Progenitor cell of endocrine pancreas (in vitro differentiated cells): ENCODE results near the gene TIGD4. TPM values are rescaled to one million over a fixed set of nuclear protein-coding genes. Genes with fewer than 3 reads are reported as not detected.

Experiments used
- DNase-seq: peaks from one replicate; pipeline ENCODE4 v3.0.0; 2021; ENCODE audit warnings: low spot score; ENCODE audit not compliant: unreplicated experiment
- H3K27ac Mint-ChIP-seq: 2 replicates; pipeline ENCODE4 v1.8.0; 2021; ENCODE audit warnings: mild to moderate bottlenecking, moderate library complexity, mixed read lengths
- H3K27me3 Mint-ChIP-seq: 2 replicates; pipeline ENCODE4 v1.8.0; 2021; ENCODE audit warnings: mixed read lengths
- H3K36me3 Mint-ChIP-seq: 2 replicates; pipeline ENCODE4 v1.8.0; 2022; ENCODE audit warnings: mixed read lengths; ENCODE audit not compliant: insufficient read depth
- H3K4me1 Mint-ChIP-seq: 2 replicates; pipeline ENCODE4 v1.8.0; 2021; ENCODE audit warnings: low read depth, mixed read lengths
- H3K4me3 Mint-ChIP-seq: 2 replicates; pipeline ENCODE4 v1.8.0; 2021; ENCODE audit warnings: low read depth, mild to moderate bottlenecking, moderate library complexity, mixed read lengths
- H3K9me3 Mint-ChIP-seq: 2 replicates; pipeline ENCODE4 v1.8.0; 2021; ENCODE audit warnings: low read depth, mixed read lengths
- total RNA-seq: library from RNA; stranded (reverse); gene quantifications from 2 replicates; pipeline ENCODE4 v1.2.1, GENCODE V29; 2021
- TF ChIP-seq, protein P1 (sequence below): fragments of 200-600 bp; sonication (generic); IDR thresholded peaks from one replicate; pipeline ENCODE4 v1.5.0; 2021; ENCODE audit warnings: antibody characterized with exemption, mild to moderate bottlenecking; ENCODE audit not compliant: unreplicated experiment

The TIGD4 gene
- total RNA-seq, 1 donor from 2014 or later: 2.5 TPM

DNA sequence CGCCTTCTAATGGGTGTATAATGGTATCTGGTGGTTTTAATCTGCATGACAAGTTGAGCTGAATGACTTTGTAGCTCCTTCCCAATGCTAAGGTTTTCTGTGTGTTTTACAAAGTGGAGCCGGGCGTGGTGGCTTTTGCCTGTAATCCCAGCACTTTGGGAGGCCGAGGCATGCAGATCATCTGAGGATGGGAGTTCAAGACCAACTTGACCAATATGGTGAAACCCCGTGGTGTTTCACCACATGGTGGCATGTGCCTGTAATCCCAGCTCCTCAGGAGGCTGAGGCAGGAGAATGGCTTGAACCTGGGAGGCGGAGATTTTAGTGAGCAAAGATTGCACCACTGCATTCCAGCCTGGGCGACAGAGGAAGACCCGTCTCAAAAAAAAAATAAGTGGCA, 29.1 kb upstream of the TIGD4 start:
- peaks cover 7% of the 10 kb centered on the region for H3K4me1 Mint-ChIP-seq
- peaks cover 28% of the 10 kb centered on the region for H3K36me3 Mint-ChIP-seq
- no peak overlapping the region for H3K4me3 Mint-ChIP-seq
- H3K9me3 Mint-ChIP-seq: peaks cover 8% of the 10 kb centered on the region
- DNase-seq: no peak
- H3K27me3 Mint-ChIP-seq: no peaks in the 10 kb centered on the region
- TF ChIP-seq, protein P1, sequence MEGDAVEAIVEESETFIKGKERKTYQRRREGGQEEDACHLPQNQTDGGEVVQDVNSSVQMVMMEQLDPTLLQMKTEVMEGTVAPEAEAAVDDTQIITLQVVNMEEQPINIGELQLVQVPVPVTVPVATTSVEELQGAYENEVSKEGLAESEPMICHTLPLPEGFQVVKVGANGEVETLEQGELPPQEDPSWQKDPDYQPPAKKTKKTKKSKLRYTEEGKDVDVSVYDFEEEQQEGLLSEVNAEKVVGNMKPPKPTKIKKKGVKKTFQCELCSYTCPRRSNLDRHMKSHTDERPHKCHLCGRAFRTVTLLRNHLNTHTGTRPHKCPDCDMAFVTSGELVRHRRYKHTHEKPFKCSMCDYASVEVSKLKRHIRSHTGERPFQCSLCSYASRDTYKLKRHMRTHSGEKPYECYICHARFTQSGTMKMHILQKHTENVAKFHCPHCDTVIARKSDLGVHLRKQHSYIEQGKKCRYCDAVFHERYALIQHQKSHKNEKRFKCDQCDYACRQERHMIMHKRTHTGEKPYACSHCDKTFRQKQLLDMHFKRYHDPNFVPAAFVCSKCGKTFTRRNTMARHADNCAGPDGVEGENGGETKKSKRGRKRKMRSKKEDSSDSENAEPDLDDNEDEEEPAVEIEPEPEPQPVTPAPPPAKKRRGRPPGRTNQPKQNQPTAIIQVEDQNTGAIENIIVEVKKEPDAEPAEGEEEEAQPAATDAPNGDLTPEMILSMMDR: no peak
- peak overlapping the region; percentile 6 for H3K27ac Mint-ChIP-seq

DNA sequence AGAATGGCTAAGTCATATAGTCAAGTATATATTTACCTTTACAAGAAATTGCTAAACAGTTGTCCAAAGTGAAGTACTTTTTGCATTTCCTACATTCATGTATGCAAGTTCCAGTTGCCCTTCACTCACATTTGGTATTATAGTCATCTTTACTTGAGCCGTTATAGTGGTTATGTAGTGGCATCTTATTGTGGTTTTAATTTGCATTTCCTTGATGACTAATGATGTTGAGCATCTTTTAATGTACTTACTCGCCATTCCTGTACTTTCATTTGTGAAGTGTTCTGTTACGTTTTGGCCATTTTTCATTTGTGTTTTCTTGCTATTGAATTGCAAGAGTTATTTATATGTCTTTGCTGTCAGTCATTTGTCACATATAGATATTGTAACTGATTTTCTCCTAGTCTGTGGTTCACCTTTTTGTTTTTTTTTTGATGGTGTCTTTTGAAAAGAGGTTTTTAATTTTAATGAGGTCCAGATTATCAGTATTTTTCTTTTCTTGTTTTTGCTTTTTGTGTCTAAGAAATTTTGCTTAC, 27.8 kb upstream of the TIGD4 start:
- H3K4me1 Mint-ChIP-seq: peaks cover 7% of the 10 kb centered on the region
- H3K4me3 Mint-ChIP-seq: no peak overlapping the region
- TF ChIP-seq, protein P1: no peak
- H3K9me3 Mint-ChIP-seq: peaks cover 8% of the 10 kb centered on the region
- H3K36me3 Mint-ChIP-seq: peaks cover 19% of the 10 kb centered on the region
- H3K27me3 Mint-ChIP-seq: no peaks in the 10 kb centered on the region
- H3K27ac Mint-ChIP-seq: no peak overlapping the region
- DNase-seq: no peak

DNA sequence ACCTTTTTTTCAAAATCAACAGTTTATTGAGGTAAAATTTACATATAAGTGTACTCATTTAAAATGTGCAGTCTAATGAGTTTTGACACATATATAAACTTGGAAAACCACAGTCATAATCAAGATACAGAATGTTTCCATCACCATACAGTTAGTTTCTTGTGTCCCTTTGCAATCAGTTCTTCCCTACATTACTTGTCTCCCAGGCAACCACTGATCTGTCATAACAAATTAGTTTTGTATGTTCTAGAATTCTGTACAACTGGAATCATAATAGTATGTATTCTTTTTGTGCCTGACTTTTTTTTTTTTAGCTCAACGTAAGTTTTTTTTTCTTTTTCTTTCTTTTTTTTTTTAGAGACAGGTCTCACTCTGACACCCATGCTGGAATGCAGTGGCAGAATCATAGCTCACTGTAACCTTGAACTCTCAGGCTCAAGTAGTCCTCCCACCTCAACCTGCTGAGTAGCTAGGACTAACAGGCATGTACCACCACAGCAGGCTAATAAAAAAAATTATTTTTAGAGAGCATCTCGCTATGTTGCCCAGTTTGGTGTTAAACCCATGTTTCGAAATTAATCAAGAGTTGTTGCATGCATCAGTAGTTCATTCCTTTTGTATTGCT, 27.1 kb upstream of the TIGD4 start:
- DNase-seq: no peak
- H3K4me1 Mint-ChIP-seq: peaks cover 7% of the 10 kb centered on the region
- peaks cover 16% of the 10 kb centered on the region for H3K36me3 Mint-ChIP-seq
- H3K4me3 Mint-ChIP-seq: no peak overlapping the region
- no peaks in the 10 kb centered on the region for H3K27me3 Mint-ChIP-seq
- peaks cover 8% of the 10 kb centered on the region for H3K9me3 Mint-ChIP-seq
- TF ChIP-seq, protein P1: no peak
- no peak overlapping the region for H3K27ac Mint-ChIP-seq

DNA sequence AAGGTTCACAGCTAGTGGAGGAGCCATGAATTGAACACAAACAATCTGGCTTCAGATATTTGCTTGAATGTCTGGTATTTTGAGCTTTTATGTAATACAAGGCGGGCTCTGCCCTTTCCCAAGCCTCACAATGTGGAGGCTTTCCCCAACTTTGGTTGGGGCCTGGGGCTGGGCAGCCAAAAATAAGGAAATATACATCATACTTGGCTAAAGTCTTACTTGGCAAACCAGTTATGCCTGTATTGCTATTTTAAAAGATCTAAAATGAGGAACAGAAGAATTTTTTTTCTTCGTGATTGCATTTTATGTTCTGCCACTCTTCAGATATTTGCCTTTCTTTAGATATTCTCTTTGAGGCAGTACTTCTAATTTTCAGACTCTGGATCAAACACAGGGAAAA, 26.3 kb upstream of the TIGD4 start:
- Mint-ChIP-seq H3K4me3 (no peak overlapping the region), H3K36me3 (peaks cover 10% of the 10 kb centered on the region), H3K4me1 (peaks cover 2% of the 10 kb centered on the region), H3K9me3 (peaks cover 8% of the 10 kb centered on the region), H3K27me3 (no peaks in the 10 kb centered on the region), H3K27ac (no peak overlapping the region)
- DNase-seq: no peak
- TF ChIP-seq, protein P1: no peak

DNA sequence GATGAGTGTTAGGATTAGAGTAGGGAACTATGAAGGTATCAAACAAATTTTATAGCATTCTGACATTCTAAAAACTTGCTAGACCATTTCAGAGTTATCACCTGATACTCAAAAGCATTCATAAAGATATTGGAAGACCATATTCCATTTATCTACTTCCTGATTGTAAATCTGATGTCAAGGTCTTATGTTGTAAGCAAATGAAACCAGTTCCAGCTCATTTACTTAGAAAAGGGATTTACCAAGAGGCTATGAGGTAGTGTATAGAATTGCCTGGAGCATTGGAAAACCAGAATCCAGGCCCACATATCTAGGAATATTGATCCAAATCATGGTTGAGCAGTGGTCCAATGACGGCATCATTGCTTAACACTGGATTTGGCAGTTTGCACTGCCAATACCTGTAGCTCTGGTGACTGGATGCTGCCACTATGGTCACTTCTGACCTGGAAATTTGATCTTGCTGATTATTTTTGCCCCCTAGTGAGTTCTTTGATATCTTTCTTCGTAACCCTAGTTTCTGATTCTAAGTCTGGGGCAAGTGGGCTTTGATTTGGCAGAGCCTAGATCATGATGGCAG, 25.6 kb upstream of the TIGD4 start:
- Mint-ChIP-seq H3K9me3 (peaks cover 5% of the 10 kb centered on the region), H3K27ac (peak overlapping the region; percentile 14), H3K36me3 (peaks cover 8% of the 10 kb centered on the region), H3K27me3 (no peaks in the 10 kb centered on the region), H3K4me3 (no peak overlapping the region), H3K4me1 (no peaks in the 10 kb centered on the region)
- TF ChIP-seq, protein P1: no peak
- no peak for DNase-seq
